Parathyroid adenoma (tissue), 2 donors: Measurements from ENCODE around the gene NALCN.

Experiments
- H2AFZ ChIP-seq: fragments of 300-600 bp; sonication (generic); one replicate; pipeline ENCODE4 v1.7.0; 2017; ENCODE audit warnings: antibody characterized with exemption, mild to moderate bottlenecking
- H3K27ac ChIP-seq: fragments of 300-600 bp; sonication (generic); one replicate; pipeline ENCODE4 v1.7.0; 2017
- H3K27me3 ChIP-seq: fragments of 300-600 bp; sonication (generic); one replicate; pipeline ENCODE4 v1.7.0; 2017; ENCODE audit warnings: low read length; ENCODE audit not compliant: control insufficient read depth, insufficient read depth
- H3K36me3 ChIP-seq: fragments of 300-600 bp; sonication (generic); one replicate; pipeline ENCODE4 v1.7.0; 2017; ENCODE audit warnings: low read length; ENCODE audit not compliant: control insufficient read depth, insufficient read depth
- H3K4me1 ChIP-seq: fragments of 300-600 bp; sonication (generic); one replicate; pipeline ENCODE4 v1.7.0; 2017; ENCODE audit warnings: control low read depth
- H3K4me2 ChIP-seq: fragments of 300-600 bp; sonication (generic); one replicate; pipeline ENCODE4 v1.7.0; 2017; ENCODE audit warnings: low read length
- H3K4me3 ChIP-seq: fragments of 300-600 bp; sonication (generic); one replicate; pipeline ENCODE4 v1.7.0; 2017; ENCODE audit warnings: low read depth, low read length
- H3K79me2 ChIP-seq: fragments of 300-600 bp; sonication (generic); one replicate; pipeline ENCODE4 v1.7.0; 2017; ENCODE audit warnings: control low read depth
- H3K9ac ChIP-seq: fragments of 300-600 bp; sonication (generic); one replicate; pipeline ENCODE4 v1.7.0; 2017; ENCODE audit warnings: mild to moderate bottlenecking
- H3K9me3 ChIP-seq: fragments of 300-600 bp; sonication (generic); one replicate; pipeline ENCODE4 v1.7.0; 2017; ENCODE audit warnings: low read length; ENCODE audit not compliant: control insufficient read depth
- TF ChIP-seq, protein P1 (sequence below): fragments of 300-600 bp; sonication (generic); IDR thresholded peaks from one replicate; pipeline ENCODE4 v1.7.0; 2017; ENCODE audit warnings: antibody characterized with exemption, mild to moderate bottlenecking
- donor health status: primary hyperparathyroidism.

NALCN gene

DNA sequence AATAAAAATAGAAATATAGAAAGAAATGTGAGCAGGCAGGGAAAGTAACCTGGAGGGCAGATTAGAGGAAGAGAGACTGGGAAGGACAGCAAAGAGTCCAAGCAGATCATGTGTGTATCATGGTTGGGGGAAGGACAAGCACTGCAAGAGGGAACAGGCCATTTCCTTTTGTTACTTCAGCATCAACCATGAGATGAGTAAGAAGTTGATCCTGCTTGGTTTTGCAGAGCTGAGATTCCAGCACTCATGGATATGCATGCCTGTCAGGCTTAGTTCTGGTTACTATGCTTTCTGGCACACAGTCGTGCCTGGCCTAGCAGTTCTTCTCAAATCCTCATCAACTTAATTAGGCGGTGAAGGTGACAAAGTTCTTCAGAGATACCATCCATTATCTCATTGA is 18.1 kb downstream of the NALCN start:
- no peak overlapping the region for H2AFZ ChIP-seq
- H3K9me3 ChIP-seq = no peaks in the 10 kb centered on the region
- no peaks in the 10 kb centered on the region for H3K4me1 ChIP-seq
- no peaks in the 10 kb centered on the region for H3K27me3 ChIP-seq
- H3K4me3 ChIP-seq = no peak overlapping the region
- H3K79me2 ChIP-seq = no peaks in the 10 kb centered on the region
- H3K27ac ChIP-seq = no peak overlapping the region
- no peak overlapping the region for H3K9ac ChIP-seq
- no peaks in the 10 kb centered on the region for H3K36me3 ChIP-seq
- H3K4me2 ChIP-seq = no peak overlapping the region
- TF ChIP-seq, protein P1, sequence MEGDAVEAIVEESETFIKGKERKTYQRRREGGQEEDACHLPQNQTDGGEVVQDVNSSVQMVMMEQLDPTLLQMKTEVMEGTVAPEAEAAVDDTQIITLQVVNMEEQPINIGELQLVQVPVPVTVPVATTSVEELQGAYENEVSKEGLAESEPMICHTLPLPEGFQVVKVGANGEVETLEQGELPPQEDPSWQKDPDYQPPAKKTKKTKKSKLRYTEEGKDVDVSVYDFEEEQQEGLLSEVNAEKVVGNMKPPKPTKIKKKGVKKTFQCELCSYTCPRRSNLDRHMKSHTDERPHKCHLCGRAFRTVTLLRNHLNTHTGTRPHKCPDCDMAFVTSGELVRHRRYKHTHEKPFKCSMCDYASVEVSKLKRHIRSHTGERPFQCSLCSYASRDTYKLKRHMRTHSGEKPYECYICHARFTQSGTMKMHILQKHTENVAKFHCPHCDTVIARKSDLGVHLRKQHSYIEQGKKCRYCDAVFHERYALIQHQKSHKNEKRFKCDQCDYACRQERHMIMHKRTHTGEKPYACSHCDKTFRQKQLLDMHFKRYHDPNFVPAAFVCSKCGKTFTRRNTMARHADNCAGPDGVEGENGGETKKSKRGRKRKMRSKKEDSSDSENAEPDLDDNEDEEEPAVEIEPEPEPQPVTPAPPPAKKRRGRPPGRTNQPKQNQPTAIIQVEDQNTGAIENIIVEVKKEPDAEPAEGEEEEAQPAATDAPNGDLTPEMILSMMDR = no peak

DNA sequence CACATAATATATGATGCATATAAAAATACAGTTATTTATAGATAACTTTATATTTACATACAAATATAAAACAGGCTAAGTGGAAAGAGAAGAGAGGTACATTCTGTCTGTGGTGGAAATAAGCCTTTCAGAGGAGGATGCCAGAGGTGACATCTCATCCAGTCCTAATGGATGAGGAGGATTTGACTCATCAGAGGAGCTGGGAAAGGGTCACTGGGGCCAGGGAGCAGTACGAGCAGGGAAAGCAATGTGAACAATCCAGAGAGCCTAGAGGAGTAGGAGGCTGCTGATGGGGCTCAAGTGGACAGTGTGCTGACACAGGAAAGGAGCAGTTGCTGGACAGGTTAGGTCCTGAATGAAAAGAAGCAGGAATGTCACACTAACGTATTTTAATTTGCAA is 18.6 kb downstream of the NALCN start:
- Histone ChIP-seq H3K4me1 (no peaks in the 10 kb centered on the region), H2AFZ (no peak overlapping the region), H3K27me3 (no peaks in the 10 kb centered on the region), H3K4me2 (no peak overlapping the region), H3K36me3 (no peaks in the 10 kb centered on the region), H3K79me2 (no peaks in the 10 kb centered on the region), H3K4me3 (no peak overlapping the region), H3K9ac (no peak overlapping the region), H3K9me3 (no peaks in the 10 kb centered on the region), H3K27ac (no peak overlapping the region)
- TF ChIP-seq, protein P1 = no peak

DNA sequence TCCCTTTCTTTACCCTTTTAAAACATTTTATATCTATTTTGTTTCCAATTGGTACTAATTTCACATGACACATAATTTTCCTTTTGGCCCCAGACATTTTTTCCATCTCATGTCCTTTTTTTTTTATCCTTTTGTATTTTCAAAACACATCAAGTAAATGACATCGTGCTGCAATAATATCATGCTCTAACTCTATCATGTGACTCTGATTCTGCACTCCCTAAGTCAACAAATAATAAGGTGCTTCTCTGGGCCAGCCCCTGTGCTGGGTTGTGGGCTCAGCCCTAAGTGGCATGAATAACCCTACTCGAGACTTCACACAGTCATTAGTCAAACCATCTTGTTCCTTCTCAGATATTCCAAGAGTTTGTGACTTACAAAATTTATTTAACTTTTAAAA is 21.7 kb downstream of the NALCN start:
- Histone ChIP-seq H2AFZ (no peak overlapping the region), H3K9me3 (no peaks in the 10 kb centered on the region), H3K4me2 (no peak overlapping the region), H3K27me3 (no peaks in the 10 kb centered on the region), H3K9ac (no peak overlapping the region), H3K79me2 (no peaks in the 10 kb centered on the region), H3K36me3 (no peaks in the 10 kb centered on the region), H3K4me1 (no peaks in the 10 kb centered on the region), H3K27ac (no peak overlapping the region), H3K4me3 (no peak overlapping the region)
- TF ChIP-seq, protein P1 = no peak

DNA sequence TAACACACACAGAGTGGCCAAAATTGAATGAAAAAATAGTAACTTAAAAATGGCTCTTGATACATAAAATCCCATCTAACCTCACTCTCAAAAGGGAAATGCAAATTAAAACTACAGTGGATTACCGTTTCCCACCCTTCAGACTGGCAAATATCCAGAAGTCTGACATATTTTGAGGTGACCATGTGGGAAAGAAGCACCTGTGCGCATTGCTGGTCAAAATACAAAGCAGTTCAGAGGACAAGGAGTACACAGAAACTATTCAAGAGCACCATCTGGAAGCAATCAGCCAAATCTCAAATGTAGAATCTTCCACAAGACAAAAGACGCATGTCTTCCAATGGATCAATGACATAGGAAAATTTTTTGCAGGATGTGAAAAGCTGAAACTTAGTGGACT is 23.2 kb downstream of the NALCN start:
- H3K4me3 ChIP-seq = no peak overlapping the region
- no peaks in the 10 kb centered on the region for H3K27me3 ChIP-seq
- no peak overlapping the region for H3K27ac ChIP-seq
- no peak overlapping the region for H2AFZ ChIP-seq
- TF ChIP-seq, protein P1 = no peak
- no peaks in the 10 kb centered on the region for H3K4me1 ChIP-seq
- H3K9me3 ChIP-seq = no peaks in the 10 kb centered on the region
- no peaks in the 10 kb centered on the region for H3K36me3 ChIP-seq
- H3K4me2 ChIP-seq = no peak overlapping the region
- H3K9ac ChIP-seq = no peak overlapping the region
- no peaks in the 10 kb centered on the region for H3K79me2 ChIP-seq

DNA sequence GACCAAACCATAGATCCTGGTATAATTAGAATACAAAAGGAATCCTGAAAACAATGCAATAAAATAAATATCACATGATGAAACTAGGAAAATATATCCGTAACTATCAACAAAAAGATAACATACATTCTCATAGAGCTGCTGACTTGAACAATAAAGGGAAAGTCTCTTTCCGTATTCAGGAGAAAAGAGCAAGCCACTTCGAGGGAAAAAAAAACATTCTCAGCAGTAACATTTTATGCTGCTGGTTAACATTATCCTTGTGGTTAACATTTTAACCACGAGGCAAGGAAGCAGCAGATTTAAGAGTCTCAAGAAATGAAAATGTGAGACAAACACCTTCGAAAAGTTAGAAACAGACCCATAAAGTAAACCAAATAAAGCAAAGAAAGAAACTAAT is 25.8 kb downstream of the NALCN start:
- Histone ChIP-seq H2AFZ (no peak overlapping the region), H3K4me1 (no peaks in the 10 kb centered on the region), H3K27me3 (no peaks in the 10 kb centered on the region), H3K27ac (no peak overlapping the region), H3K9me3 (no peaks in the 10 kb centered on the region), H3K4me3 (no peak overlapping the region), H3K4me2 (no peak overlapping the region), H3K36me3 (no peaks in the 10 kb centered on the region), H3K9ac (no peak overlapping the region), H3K79me2 (no peaks in the 10 kb centered on the region)
- TF ChIP-seq, protein P1 = no peak
